ENCODE measurements around the gene RAD51B.

The RAD51B gene

DNA sequence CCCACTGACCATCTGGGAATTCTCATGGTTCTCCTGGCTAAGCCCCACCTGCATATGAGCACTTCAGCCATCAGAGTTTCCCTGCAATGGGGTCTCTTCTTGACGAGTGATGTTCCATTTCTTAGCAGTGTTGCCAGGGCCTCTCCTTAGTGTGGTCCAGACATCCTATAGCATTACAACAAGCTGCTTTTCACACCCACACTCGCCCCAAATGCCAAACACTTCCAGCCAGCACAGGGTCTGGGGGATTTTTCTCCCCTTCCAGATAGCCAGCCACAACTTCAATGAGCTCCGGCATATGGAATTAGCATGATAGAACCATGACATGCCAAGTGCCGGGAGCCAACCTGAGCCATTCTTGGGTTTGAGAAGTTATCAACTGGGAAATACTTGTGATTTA, 705.9 kb downstream of the RAD51B start:
- DNase-seq (ENCODE audit: low read depth in 1 of 2, low spot score in 1 of 2) = no peak
- TF ChIP-seq, protein P1, sequence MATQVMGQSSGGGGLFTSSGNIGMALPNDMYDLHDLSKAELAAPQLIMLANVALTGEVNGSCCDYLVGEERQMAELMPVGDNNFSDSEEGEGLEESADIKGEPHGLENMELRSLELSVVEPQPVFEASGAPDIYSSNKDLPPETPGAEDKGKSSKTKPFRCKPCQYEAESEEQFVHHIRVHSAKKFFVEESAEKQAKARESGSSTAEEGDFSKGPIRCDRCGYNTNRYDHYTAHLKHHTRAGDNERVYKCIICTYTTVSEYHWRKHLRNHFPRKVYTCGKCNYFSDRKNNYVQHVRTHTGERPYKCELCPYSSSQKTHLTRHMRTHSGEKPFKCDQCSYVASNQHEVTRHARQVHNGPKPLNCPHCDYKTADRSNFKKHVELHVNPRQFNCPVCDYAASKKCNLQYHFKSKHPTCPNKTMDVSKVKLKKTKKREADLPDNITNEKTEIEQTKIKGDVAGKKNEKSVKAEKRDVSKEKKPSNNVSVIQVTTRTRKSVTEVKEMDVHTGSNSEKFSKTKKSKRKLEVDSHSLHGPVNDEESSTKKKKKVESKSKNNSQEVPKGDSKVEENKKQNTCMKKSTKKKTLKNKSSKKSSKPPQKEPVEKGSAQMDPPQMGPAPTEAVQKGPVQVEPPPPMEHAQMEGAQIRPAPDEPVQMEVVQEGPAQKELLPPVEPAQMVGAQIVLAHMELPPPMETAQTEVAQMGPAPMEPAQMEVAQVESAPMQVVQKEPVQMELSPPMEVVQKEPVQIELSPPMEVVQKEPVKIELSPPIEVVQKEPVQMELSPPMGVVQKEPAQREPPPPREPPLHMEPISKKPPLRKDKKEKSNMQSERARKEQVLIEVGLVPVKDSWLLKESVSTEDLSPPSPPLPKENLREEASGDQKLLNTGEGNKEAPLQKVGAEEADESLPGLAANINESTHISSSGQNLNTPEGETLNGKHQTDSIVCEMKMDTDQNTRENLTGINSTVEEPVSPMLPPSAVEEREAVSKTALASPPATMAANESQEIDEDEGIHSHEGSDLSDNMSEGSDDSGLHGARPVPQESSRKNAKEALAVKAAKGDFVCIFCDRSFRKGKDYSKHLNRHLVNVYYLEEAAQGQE (IDR thresholded peaks at IDR 0.05; ENCODE audit: insufficient replicate concordance, low read depth) = no peak
- TF ChIP-seq, protein P2, sequence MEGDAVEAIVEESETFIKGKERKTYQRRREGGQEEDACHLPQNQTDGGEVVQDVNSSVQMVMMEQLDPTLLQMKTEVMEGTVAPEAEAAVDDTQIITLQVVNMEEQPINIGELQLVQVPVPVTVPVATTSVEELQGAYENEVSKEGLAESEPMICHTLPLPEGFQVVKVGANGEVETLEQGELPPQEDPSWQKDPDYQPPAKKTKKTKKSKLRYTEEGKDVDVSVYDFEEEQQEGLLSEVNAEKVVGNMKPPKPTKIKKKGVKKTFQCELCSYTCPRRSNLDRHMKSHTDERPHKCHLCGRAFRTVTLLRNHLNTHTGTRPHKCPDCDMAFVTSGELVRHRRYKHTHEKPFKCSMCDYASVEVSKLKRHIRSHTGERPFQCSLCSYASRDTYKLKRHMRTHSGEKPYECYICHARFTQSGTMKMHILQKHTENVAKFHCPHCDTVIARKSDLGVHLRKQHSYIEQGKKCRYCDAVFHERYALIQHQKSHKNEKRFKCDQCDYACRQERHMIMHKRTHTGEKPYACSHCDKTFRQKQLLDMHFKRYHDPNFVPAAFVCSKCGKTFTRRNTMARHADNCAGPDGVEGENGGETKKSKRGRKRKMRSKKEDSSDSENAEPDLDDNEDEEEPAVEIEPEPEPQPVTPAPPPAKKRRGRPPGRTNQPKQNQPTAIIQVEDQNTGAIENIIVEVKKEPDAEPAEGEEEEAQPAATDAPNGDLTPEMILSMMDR (IDR thresholded peaks at IDR 0.05; ENCODE audit: insufficient read depth, low read length) = no peak
- TF ChIP-seq GABPA (IDR thresholded peaks at IDR 0.05; ENCODE audit: low read depth) (no peak), POLR2AphosphoS5 (IDR thresholded peaks at IDR 0.05; ENCODE audit: low read depth) (no peak), SPI1 (IDR thresholded peaks at IDR 0.05; ENCODE audit: borderline replicate concordance, low read depth) (no peak)
- Histone ChIP-seq H3K27me3 (ENCODE audit: insufficient read depth, poor library complexity, severe bottlenecking) (no peaks in the 10 kb centered on the region), H3K27ac (replicated peaks) (no peak overlapping the region), H3K4me3 (replicated peaks; ENCODE audit: insufficient read depth, low read length) (no peak overlapping the region)

DNA sequence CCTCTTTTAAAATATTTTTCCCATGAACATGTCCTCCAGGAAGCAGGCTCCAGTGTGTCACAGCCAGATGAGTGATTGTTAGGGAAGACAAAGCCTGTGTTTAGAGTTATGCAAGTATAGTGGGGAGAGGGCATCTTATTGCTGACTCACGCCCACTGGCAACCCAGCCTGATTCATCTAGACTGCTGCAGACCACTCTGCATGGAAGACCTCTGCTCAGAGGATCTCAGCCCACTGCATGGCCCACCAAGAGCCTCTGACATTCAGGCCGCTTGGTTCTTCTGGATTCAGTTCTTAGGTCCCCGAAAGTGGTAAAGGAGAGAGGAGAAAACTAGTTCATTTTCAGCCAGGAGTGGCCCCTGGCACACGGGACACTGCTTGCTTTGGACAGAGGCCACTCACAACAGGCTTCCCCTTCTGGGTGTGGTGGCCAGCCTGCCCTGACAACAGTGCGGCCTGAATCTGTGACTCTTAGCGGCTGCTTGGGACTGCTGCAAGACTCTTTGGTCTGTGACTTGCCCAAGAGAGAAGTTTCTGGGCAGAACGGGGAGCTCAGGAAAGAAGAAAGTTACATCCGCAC, 707.0 kb downstream of the RAD51B start:
- TF ChIP-seq, protein P1 (IDR thresholded peaks at IDR 0.05; ENCODE audit: insufficient replicate concordance, low read depth) = no peak
- TF ChIP-seq, protein P2 (IDR thresholded peaks at IDR 0.05; ENCODE audit: insufficient read depth, low read length) = no peak
- TF ChIP-seq GABPA (IDR thresholded peaks at IDR 0.05; ENCODE audit: low read depth) (no peak), SPI1 (IDR thresholded peaks at IDR 0.05; ENCODE audit: borderline replicate concordance, low read depth) (no peak), POLR2AphosphoS5 (IDR thresholded peaks at IDR 0.05; ENCODE audit: low read depth) (no peak)
- no peak for DNase-seq (ENCODE audit: low read depth in 1 of 2, low spot score in 1 of 2)
- Histone ChIP-seq H3K27ac (replicated peaks) (no peak overlapping the region), H3K4me3 (replicated peaks; ENCODE audit: insufficient read depth, low read length) (no peak overlapping the region), H3K27me3 (ENCODE audit: insufficient read depth, poor library complexity, severe bottlenecking) (no peaks in the 10 kb centered on the region)

DNA sequence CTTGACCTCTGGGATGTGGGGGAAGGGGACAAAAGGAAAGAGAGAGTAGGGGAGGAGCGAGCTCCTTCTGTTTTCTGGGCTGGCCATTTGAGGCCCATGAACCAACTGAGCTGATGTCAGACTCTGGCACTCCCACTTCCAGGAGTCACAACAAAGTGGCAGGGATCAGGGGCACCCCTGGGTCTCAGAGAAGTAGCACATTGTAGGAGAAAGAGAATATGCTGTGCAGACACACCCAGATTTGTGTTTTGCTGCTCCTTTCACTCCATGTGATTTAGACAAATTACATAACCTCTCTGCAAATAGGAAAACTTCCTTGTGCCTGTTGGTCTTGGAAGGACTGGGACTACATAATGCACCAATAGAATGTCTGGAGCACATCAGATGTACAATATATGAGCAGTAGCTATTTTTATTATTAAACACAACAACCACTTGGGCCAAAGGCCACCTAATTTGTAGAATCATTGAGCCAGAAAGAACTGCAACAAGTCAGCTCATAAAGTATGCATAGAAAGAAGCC, 707.8 kb downstream of the RAD51B start:
- TF ChIP-seq POLR2AphosphoS5 (IDR thresholded peaks at IDR 0.05; ENCODE audit: low read depth) (no peak), SPI1 (IDR thresholded peaks at IDR 0.05; ENCODE audit: borderline replicate concordance, low read depth) (no peak), GABPA (IDR thresholded peaks at IDR 0.05; ENCODE audit: low read depth) (no peak)
- TF ChIP-seq, protein P1 (IDR thresholded peaks at IDR 0.05; ENCODE audit: insufficient replicate concordance, low read depth) = no peak
- TF ChIP-seq, protein P2 (IDR thresholded peaks at IDR 0.05; ENCODE audit: insufficient read depth, low read length) = no peak
- H3K27ac ChIP-seq (replicated peaks) = no peak overlapping the region
- H3K27me3 ChIP-seq (ENCODE audit: insufficient read depth, poor library complexity, severe bottlenecking) = no peaks in the 10 kb centered on the region
- no peak overlapping the region for H3K4me3 ChIP-seq (replicated peaks; ENCODE audit: insufficient read depth, low read length)
- no peak for DNase-seq (ENCODE audit: low read depth in 1 of 2, low spot score in 1 of 2)

All from HL-60 (cell line).